ENCODE measurements around the gene IFNAR1. TPM values are rescaled to one million over a fixed set of nuclear protein-coding genes. Genes with fewer than 3 reads are reported as not detected.

IFNAR1 gene
- total RNA-seq, 1 experiment from 2014 or later: 14.2 TPM

GRCh38 chr21:33373451-33373850 lies 48.7 kb downstream of the IFNAR1 start:
- TF ChIP-seq, protein P1, sequence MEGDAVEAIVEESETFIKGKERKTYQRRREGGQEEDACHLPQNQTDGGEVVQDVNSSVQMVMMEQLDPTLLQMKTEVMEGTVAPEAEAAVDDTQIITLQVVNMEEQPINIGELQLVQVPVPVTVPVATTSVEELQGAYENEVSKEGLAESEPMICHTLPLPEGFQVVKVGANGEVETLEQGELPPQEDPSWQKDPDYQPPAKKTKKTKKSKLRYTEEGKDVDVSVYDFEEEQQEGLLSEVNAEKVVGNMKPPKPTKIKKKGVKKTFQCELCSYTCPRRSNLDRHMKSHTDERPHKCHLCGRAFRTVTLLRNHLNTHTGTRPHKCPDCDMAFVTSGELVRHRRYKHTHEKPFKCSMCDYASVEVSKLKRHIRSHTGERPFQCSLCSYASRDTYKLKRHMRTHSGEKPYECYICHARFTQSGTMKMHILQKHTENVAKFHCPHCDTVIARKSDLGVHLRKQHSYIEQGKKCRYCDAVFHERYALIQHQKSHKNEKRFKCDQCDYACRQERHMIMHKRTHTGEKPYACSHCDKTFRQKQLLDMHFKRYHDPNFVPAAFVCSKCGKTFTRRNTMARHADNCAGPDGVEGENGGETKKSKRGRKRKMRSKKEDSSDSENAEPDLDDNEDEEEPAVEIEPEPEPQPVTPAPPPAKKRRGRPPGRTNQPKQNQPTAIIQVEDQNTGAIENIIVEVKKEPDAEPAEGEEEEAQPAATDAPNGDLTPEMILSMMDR (conservative IDR thresholded peaks at IDR 0.05): no peak
- H3K27ac Mint-ChIP-seq: no peak overlapping the region
- Histone ChIP-seq H2BK15ac (ENCODE audit: low read depth, low read length) (no peak overlapping the region; the same call in 1 of the 2 replicates), H2BK120ac (ENCODE audit: low read depth, low read length, poor library complexity, severe bottlenecking) (no peak overlapping the region), H2BK20ac (ENCODE audit: low read depth, low read length, poor library complexity, severe bottlenecking) (no peak overlapping the region), H3K79me1 (ENCODE audit: insufficient read depth, low read depth, low read length, poor library complexity, severe bottlenecking) (no peaks in the 10 kb centered on the region), H3K23me2 (ENCODE audit: insufficient read length, low read depth, low read length, poor library complexity, severe bottlenecking) (no peaks in the 10 kb centered on the region), H2AK5ac (ENCODE audit: insufficient read length, low read length) (no peak overlapping the region), H3K4me1 (ENCODE audit: insufficient read depth, low read length) (no peaks in the 10 kb centered on the region), H3K9ac (ENCODE audit: extremely low read depth, insufficient read length, low read length) (no peak overlapping the region), H4K5ac (ENCODE audit: insufficient read length, low read depth, low read length) (no peak overlapping the region), H4K8ac (replicated peaks; ENCODE audit: insufficient read length, low read depth, low read length) (no peak overlapping the region), H3K4ac (ENCODE audit: low read depth, low read length) (no peak overlapping the region), H3T11ph (ENCODE audit: low read length) (no peak overlapping the region), H3K56ac (ENCODE audit: insufficient read length, low read depth, low read length) (no peak overlapping the region), H4K91ac (ENCODE audit: insufficient read length, low read depth, low read length) (no peak overlapping the region), H3K27me3 (ENCODE audit: insufficient read depth, low read length) (no peaks in the 10 kb centered on the region), H2AFZ (ENCODE audit: low read length) (no peak overlapping the region), H3K79me2 (ENCODE audit: insufficient read depth, low read length) (no peaks in the 10 kb centered on the region), H4K20me1 (ENCODE audit: control insufficient read depth, insufficient read depth, insufficient read length) (no peaks in the 10 kb centered on the region), H3K14ac (ENCODE audit: insufficient read depth, low read length) (no peak overlapping the region), H3K18ac (ENCODE audit: insufficient read length, low read depth, low read length) (no peak overlapping the region), H3K23ac (ENCODE audit: insufficient read length, low read depth, low read length) (no peak overlapping the region), H3K27ac (ENCODE audit: insufficient read length, low read depth, low read length) (no peak overlapping the region), H2BK12ac (ENCODE audit: insufficient read length, low read depth, low read length) (no peak overlapping the region), H3K4me2 (ENCODE audit: insufficient read depth, insufficient read length, low read length) (no peak overlapping the region), H3K9me3 (ENCODE audit: control insufficient read depth, low read depth, low read length) (peaks cover 4% of the 10 kb centered on the region), H2BK5ac (ENCODE audit: insufficient read length, low read length) (no peak overlapping the region)
- H3K27me3 Mint-ChIP-seq (ENCODE audit: low read depth): peaks cover 2% of the 10 kb centered on the region
- DNase-seq: no peak
- peaks cover 6 to 14% of the 10 kb centered on the region in 2 experiments for H3K9me3 Mint-ChIP-seq
- H3K36me3 Mint-ChIP-seq (ENCODE audit: insufficient read depth in 1 of 3, low read depth in 3 of 3): peaks cover 5 to 8% (median 8%) of the 10 kb centered on the region in 3 experiments
- H3K4me3 Mint-ChIP-seq: no peak overlapping the region
- H3K4me1 Mint-ChIP-seq: 0 out of 4 replicates have a peak, but pooled peaks cover 0 to 4% of the 10 kb centered on the region in 2 experiments
- WGBS (ENCODE audit: extremely low coverage, insufficient read length, low lambda C conversion rate): no CpG with 5 or more reads among the region's 2 CpGs
